DMS153 (cell line): ENCODE results near the gene CGB1.
A peak's percentile ranks its signal among the peaks of the same experiment; 100 is the strongest.
"Not testable (repeated sequence)": the region's sequence is repeated elsewhere in the genome, so short reads cannot be mapped to it uniquely, and the experiment has no call there.

Experiments
- DNase-seq: peaks from one replicate; lab custom pipeline; 2025; lab: John Stamatoyannopoulos, UW

CGB1 gene

DNA sequence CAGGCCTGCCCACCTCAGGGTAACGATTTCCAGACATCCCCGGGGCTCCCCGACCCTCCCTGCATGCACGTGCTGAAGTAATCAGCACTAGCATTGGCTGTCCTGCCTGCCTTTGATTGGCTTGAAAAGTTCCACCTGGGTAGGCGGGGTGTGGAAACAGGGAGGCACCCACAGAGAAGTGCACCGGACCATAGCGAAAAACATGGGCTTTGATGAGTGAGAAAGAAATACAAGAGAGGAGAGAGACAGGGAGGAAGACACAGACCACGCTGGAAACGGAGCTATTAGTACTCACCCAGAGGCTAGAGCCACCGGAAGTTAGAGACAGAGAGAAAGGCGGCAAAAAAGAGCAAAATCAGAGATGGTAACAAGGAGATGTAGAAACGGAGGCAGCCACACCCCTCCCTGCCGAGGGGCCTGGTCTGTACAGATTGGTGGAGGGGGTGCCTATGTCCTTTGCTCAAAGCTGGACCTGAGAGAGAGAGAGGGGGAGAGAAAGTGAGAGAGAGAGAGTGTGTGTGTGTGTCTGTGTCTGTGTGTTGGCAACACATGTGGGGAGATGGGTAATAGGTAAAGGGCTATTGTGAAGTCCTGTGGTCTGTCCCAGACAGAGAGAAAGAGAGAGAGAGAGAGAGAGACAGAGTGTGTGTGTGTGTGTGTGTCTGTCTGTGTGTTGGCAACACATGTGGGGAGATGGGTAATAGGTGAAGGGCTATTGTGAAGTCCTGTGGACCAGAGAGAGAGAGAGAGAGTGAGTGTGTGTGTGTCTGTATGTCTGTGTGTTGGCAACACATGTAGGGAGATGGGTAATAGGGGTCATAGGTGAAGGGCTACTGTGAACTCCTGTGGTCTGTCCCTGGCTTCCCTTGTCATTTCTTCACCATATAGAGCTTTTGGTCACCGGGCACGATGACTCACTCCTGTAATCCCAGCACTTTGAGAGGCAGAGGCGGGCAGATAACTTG is 15.5 kb downstream of the CGB1 start:
- DNase-seq, result no peak

GRCh38 chr19:49020342-49020741 is 16.4 kb downstream of the CGB1 start:
- no peak for DNase-seq

DNA sequence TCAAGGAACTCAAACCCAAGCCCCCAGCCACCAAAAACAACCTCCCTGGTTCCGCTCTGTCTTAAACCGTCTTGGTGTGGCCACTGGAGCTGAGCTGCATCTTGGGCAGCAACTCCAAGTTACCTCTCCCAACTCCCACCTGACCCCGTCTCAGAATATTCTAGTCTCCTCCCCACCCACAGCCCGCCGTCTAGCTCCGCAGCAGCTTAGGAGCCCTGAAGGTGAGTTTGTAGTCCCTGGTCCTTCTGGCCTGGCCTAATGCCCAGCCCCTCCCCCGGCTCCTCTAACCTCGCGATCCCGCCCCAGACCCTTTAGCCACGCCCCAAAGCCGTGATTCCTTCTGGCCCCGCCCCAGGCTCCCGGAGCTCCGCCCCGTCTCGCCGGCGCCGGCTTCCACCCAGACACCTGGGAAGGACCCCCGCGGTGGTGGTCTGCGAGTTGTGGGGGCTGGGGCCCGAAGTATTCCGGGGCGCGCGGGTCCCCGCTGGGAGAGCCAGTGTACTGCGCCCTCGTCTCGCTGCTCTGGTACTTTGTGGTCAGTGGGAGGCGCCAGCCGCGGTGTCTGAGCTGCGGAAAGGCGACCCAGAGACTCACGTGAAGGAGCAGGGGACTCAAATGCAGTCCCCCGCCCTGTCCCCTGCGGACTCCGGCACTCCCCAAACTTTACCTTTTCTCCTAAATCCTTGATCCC is 17.3 kb downstream of the CGB1 start:
- peak; percentile 51 for DNase-seq

DNA sequence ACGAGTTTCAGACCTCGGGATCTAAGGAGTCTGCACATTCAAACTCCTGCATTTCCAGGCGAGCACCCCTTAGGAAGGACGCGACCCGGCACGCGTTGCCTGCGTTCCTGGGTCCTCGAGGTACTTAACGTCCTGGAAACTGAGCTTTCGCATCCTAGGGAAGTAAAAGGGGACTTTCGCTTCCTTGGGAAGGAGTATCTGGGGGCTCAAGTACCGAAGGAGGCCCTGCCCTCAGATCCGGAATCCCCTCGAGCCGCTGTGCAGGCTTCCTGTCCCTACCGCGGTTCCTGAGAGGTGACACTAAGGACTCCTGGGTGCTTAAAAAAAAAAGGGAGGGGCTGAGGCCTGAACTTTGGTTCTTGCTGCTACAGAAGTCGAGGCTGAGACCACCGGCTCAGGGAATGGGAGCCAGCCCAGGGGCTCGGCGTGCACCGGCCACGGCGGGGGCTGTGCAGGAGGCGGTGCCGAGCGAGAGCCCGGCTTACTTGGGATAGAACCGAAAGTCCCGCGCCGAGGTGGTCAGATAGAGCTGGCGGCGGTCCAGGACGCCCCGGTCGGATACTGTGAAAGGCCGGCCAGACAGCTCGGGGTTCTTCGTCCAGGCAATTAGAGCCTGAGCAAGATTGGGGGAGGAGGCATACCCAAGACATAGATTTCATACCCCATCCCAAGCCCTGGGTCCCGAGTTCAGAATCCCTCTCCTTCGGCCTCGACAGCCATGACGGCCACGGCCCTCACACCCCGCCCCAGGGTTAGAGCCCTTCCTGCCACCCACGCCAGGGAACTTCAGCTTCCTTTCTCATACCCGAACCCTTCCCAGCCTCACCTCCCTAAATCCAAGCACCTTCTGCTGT is 18.1 kb downstream of the CGB1 start:
- not testable (repeated sequence) for DNase-seq

GRCh38 chr19:49017666-49018351 is 18.9 kb downstream of the CGB1 start:
- no peak for DNase-seq

DNA sequence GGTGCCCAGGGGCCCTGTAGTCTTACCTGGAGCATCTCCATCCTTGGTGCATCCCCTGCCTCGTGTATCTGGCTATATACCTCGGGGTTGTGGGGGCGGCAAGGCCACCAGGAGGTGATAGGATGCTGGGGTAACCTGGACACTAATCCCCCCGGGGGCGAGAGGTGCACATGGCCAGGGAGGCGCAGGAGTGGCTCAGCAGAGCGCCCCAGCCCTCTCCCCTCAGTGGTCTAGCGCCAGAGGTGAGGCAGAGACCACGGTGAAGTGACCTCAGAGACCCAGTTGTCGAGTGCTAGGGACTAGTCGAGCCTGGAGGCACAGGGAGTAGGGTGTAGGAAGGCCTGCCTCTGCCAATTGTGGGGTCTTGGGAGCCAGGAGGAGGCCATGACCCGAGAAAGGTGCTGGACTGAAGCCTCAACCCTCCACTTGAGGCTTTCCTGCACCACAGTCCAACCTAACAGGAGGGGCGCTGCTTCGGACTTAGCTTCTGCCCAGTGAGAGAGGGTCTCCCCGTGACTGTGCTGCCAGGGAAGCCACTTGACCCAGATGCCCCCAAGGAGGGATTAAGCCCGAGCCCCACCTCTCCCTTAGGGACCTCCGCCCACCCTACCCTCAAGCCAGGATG is 19.5 kb downstream of the CGB1 start, which contains the start of gene LHB:
Gene LHB (minus strand): TSS at position 51 of the 625 bp plus-strand sequence. CDS start 10 bp downstream, at position 41.
- no peak for DNase-seq

GRCh38 chr19:49016067-49016839 is 20.4 kb downstream of the CGB1 start:
- no peak for DNase-seq

GRCh38 chr19:49014870-49015255 is 21.8 kb downstream of the CGB1 start:
- no peak for DNase-seq

- DNase-seq, result no peak
Observed at GRCh38 chr19:49014123-49014869, 22.4 kb downstream of the CGB1 start.

GRCh38 chr19:49011194-49011593 is 25.5 kb downstream of the CGB1 start:
- DNase-seq, result no peak

GRCh38 chr19:49010453-49010852 is 26.2 kb downstream of the CGB1 start:
- DNase-seq, result no peak

DNA sequence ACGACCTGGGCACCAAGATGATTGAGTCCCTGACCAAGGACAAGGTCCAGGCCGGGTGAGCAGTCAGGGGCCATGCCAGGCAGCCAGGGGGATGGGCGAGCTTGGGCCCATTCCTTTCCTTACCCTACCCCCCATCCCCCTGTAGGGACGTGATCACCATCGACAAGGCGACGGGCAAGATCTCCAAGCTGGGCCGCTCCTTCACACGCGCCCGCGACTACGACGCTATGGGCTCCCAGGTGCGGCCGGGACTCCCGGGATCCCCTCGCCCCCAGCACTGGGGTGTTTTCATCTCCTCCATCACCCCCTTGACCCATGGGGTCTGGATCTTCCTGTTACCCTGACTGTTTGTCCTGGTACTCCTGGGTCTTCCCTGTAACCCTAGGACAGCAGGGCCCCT is 26.9 kb downstream of the CGB1 start:
- no peak for DNase-seq

DNA sequence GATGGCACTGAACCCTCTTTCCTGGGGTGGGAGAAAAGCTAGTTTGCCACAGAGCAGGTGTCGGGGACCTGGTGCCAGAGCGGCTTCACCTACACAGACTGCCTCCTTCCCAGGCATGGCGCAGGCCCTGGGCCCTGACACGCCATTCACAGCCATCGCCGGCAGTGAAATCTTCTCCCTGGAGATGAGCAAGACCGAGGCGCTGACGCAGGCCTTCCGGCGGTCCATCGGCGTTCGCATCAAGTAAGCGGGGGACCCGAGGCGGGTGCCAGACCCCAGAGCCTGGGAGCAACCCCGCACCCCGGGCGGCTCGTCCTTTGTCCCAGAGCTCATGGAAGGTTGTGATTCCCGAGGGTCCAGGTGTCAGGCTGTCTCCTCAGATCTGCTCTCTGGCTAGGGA is 29.8 kb downstream of the CGB1 start:
- DNase-seq, result no peak

GRCh38 chr19:49004964-49005614 is 31.6 kb downstream of the CGB1 start:
- no peak for DNase-seq

DNA sequence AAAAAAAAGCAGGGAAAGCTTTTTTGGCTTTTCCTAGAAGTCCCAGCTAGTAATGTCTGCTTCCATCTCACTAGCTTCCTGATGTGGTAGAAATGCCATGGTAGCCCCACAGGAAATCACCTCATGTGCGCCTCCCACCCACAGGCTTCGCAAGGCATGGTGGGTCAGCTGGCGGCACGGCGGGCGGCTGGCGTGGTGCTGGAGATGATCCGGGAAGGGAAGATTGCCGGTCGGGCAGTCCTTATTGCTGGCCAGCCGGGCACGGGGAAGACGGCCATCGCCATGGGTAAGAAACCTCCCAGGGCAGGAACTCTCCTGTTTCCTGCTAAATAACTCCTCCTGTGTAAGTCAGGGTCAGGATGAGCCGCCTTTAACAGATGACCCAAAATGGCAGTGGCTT is 32.6 kb downstream of the CGB1 start:
- no peak for DNase-seq

GRCh38 chr19:48999481-49000325 is 37.0 kb downstream of the CGB1 start:
- no peak for DNase-seq

GRCh38 chr19:48997972-48998371 is 38.7 kb downstream of the CGB1 start:
- no peak for DNase-seq

- no peak for DNase-seq
Observed at GRCh38 chr19:48994035-48994386, 42.7 kb downstream of the CGB1 start.
